IPS-NIHi11 (cell line): ENCODE data around the gene OSBPL3.
"Not testable (repeated sequence)": the region's sequence is repeated elsewhere in the genome, so short reads cannot be mapped to it uniquely, and the experiment has no call there.

Experiments
- DNase-seq: peaks from one replicate; pipeline ENCODE4 v3.0.0; 2012; ENCODE audit warnings: mixed read lengths, low spot score

Gene OSBPL3

GRCh38 chr7:24979863-24980533, at the start of gene OSBPL3:
Gene OSBPL3 (minus strand): TSS chr7:24980178. CDS start chr7:24892472, 87,706 bp downstream.
- peak; percentile 94 for DNase-seq

GRCh38 chr7:25029075-25029474, 49.1 kb upstream of the OSBPL3 start:
- DNase-seq: no peak

DNA sequence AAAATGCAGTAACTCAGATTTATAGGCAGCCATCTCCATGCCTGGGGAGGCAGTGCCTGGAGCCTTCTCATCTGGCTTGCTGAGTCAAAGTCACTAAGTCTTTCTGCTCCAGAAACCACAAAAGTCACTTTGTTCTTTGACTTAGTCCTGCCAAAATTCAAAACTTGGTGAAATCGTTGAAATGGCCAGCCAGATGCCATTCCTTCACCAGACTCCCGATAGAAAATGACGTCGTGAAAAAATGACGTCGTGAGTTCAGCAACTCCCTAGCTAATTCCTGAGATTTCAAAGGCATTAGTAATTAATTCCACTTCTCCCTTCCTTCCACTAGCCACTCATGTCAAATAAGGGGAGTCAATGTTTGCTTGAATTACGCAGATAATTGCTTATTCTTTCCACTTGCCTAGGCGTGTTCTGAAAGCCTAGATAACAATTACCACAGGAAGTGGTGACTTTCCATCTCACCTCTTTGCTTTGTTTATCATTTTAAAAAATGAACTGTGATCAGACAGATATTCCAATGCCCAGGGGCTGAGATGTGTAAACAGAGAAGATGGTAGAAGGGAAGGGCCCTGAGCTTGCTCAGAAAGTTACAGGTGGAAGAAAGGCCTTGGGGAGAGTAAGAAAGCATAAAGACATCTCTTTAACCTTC, 48.5 kb upstream of the OSBPL3 start:
- DNase-seq: no peak

GRCh38 chr7:25026156-25026555, 46.2 kb upstream of the OSBPL3 start:
- peak; percentile 43 for DNase-seq

- DNase-seq: no peak
Observed at GRCh38 chr7:25025218-25025671, 45.3 kb upstream of the OSBPL3 start.

DNA sequence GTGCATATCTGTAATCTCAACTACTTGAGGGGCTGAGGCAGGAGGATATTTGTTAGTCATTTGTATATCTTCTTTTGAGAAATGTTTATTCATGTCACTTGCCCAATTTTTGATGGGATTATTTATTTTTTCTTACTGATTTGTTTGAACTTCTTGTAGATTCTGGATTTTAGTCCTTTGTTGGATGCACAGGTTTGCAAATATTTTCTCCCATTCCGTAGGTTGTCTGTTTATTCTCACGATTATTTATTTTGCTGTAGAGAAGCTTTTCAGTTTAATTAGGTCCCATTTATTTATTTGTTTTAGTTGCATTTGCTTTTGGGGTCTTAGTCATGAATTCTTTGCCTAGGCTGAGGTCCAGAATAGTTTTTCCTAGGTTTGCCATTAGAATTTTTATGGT, 44.1 kb upstream of the OSBPL3 start:
- no peak for DNase-seq

- not testable (repeated sequence) for DNase-seq
Observed at GRCh38 chr7:25017671-25018070, 37.7 kb upstream of the OSBPL3 start.

DNA sequence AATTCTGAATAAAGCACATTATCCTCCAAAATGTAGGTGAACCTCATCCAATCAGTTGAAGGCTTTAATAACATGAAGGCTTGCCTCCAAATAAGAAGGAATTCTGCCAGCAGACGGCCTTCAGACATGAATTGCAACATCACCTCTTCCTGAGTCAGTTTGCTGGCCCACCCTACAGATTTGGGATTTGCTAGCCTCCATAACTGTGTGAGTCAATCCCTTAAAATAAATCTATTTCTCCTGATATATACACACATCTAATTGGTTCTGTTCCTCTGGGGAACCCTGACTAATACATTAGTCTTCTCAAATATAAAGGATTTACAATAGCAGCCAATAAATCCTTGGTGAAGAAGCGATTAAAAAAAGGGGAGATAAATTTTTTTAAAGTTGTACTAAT, 34.8 kb upstream of the OSBPL3 start:
- DNase-seq: no peak

DNA sequence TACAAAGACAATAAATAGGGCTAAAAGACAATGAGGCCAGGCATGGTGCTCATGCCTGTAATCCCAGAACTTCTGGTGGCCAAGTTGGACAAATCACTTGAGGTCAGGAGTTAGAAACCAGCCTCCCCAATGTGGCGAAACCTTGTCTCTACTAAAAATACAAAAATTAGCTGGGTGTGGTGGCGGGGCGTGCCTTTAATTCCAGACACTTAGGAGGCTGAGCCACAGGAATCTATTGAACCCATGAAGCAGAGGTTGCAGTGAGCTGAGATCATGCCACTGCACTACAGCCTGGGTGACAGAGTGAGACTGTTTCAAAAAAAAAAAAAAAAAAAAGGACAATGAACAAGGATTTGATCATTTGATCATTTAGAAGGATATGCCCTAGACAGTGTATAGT, 32.7 kb upstream of the OSBPL3 start:
- not testable (repeated sequence) for DNase-seq

GRCh38 chr7:25012254-25012653, 32.3 kb upstream of the OSBPL3 start:
- DNase-seq: no peak

- no peak for DNase-seq
Observed at GRCh38 chr7:25009257-25009656, 29.3 kb upstream of the OSBPL3 start.

DNA sequence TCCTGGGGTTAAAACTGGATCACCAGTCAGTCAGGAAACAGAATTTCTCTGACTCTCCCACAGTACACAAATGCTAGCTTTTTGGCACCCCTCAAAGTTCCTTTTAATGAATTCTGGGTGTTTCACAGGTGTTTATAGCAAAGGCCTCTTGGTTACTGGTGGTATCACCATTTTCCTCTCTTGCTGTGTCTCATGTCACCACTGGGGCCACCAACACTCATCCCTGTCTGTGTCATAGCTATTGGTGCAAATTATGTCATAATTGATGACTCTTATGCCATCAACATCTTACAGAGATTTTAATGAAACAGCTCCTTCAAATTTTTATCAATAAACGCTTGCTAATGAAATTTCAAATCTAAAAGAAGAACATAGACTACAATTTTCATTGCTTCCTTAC, 27.7 kb upstream of the OSBPL3 start:
- no peak for DNase-seq

DNA sequence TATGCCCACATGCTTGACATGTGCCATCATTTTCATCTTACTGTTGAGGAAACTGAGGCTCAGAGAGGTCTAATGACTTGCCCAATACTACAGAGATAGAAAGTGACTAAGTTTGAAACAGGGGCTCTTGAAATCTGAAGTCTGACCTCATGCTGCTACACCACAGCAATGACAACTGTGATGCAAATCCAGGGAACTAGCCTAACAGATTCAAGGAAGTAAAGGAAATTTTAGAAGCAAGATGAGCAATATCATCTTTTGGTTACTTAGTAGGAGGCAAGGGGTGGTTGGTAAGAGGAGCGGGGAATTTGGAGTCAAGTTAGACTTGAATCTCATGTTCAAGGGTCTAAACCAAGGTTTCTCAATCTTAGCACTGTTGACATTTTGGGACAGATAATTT, 26.3 kb upstream of the OSBPL3 start:
- DNase-seq: no peak

- DNase-seq: no peak
Observed at GRCh38 chr7:25005658-25006057, 25.7 kb upstream of the OSBPL3 start.

DNA sequence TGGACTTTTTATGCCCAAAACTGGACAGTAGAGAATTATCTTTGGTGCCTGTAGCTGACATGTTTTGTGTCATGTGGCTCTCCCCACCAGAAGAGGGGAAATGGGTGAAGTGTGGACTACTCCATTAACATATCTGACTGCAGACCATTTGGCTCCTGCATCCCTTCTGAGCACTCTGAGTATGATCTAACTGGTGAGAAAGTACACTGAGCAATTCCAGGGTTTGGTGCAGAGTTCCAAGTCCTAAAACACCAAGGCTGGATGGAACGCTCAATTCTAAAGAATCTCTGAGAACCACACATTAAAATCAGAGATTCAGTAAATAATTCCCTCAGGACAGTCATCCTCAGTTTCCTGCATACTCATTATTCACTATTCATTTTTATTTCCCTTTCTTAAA, 22.8 kb upstream of the OSBPL3 start:
- no peak for DNase-seq

GRCh38 chr7:24995466-24995865, 15.5 kb upstream of the OSBPL3 start:
- no peak for DNase-seq

DNA sequence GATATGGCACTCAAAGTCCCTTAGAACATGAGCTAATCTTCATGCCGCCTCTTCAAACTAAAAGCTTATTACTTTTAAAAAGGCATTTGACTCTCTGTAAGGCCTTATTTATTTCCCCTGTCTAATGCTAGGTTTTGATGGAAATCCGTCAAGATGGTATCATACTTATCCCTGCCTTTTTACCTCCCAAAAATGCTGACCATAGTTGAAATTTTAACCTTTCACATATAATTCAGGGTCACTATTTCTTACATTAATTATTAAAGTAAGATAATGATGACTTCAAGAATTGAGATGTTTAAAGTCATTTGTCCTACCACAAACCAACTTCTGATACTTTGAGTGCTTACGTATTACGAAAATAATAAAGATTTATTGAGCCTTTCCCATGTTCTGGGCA, 12.3 kb upstream of the OSBPL3 start:
- DNase-seq: no peak

- DNase-seq: no peak
Observed at GRCh38 chr7:24991353-24991752, 11.4 kb upstream of the OSBPL3 start.

GRCh38 chr7:24987331-24987842, 7.4 kb upstream of the OSBPL3 start:
- no peak for DNase-seq

DNA sequence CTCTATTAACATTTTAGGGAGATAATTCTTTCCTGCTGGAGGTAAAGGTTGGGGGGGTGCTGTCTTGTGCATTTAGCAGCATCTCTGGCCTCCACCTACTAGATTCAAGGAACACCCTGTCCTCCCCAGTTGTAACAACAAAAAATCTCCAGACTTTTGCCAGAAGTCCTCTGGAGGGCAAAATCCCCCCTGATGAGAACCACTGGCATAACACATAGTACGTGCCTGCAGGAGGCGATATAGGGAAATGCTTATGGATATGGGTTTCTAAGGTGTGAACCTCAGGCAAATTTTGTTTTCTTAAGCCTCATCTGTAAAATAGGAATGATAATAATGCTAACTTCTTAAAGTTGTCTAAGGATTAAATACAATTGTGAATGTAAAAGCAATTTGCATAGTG, 2.9 kb upstream of the OSBPL3 start:
- no peak for DNase-seq

- peak; percentile 11 for DNase-seq
Observed at GRCh38 chr7:24981171-24981951, 1.4 kb upstream of the OSBPL3 start.

- DNase-seq: peak; percentile 12
Observed at GRCh38 chr7:24980534-24981170, 674 bp upstream of the OSBPL3 start.
